ENCODE measurements around the gene TOP1.
A peak's percentile ranks its signal among the peaks of the same experiment; 100 is the strongest.

Gene TOP1

DNA sequence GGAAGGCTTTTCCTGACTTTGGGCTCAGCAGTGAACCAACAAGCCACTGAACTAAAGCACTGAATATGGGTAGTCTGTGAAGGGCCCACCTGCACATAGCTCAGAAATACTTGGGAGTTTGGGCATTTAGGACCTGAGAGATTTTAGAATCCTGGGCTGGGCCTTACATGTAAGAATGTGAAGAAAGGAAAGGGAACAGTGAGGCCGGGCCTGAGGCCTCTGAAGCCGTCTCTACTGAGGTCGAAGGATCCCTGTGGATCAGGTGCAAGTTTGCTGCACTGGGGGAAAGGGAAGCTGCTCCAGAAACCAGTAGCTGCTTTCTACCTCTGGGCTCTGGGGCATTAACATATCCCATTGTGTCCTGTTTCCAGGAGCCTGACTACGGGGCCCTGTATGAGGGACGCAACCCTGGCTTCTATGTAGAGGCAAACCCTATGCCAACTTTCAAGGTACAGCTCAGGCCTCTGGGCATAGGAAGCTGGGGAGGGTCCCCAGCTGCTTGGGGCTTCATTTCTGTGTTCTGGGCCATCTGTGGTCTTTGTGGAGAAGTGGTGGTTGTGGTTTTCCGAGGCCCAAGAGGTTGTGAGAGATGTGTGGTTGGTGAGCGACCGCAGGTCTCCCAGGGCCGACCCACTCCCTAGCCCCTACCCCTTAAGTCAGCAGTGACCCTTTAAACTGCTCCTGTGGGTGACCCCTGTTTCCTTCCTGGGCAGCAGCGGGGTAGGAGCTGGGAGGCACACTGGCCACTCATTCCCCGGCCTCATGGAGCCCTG lies 139.0 kb downstream of the TOP1 start:
- DNase-seq (ENCODE audit: low read depth, low spot score) = no peak

- DNase-seq (ENCODE audit: low read depth, low spot score) = no peak
Measured at GRCh38 chr20:41168281-41169161, 139.9 kb downstream of the TOP1 start.

GRCh38 chr20:41169162-41169690 lies 140.6 kb downstream of the TOP1 start:
- DNase-seq (ENCODE audit: low read depth, low spot score) = no peak

DNA sequence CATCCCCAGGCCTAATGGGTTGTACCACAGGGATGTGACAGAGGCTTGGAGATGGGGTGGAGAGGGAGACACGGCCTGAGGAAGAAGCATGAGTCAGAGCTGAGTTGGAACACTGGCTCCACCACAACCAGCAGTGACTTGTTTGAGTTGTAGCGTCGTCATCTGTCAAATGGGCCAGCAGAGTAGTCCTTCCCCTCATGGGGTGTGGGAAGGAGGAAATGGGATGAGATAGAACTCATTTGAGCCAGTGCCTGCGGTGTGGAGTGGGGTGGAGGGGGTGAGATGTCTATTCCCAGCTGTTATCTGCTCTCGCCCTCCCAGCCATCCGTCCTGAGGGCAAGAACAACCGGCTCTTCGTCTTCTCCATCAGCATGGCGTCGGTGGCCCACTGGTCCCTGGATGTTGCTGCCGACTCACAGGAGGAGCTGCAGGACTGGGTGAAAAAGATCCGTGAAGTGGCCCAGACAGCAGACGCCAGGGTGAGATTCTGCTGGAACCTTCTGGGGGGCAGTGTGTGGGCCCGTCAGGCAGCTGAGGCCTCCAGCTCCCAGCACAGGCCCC lies 141.2 kb downstream of the TOP1 start:
- DNase-seq (ENCODE audit: low read depth, low spot score) = peak; percentile 35

DNA sequence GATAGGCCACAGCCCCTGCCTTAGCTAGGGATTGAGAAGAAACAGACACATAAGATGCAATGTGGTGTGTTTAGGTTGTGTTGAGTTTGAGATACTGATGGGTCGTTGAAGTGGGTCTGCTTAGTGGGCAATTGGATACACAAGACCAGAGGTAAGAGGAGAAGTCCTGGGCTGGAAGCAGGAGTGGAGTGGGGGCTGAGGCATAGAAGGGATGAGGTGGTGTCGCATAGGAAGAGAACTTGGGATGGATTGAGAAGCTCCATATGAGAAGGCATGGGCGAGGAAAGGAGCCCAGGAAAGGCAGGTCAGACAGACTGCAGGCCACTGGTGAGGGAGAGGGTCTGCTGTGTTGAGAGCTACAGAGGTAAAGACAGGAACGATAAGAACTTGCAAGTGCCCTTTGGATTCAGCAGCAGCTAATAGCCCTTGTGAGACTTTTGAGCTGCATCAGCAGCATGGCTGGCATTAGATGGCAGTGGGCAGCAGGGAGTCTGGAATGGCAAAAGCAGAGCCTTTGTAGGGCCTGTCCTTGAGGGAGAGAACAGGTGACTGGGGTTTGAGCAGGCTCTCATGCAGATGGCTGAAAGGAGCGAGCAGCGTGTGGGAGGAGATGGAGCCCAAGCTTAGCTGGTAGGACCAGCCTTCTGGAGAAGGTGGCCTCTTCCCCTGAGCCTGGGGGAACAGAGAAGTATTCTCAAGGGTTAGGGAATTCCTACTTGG lies 141.9 kb downstream of the TOP1 start:
- DNase-seq (ENCODE audit: low read depth, low spot score) = no peak

DNA sequence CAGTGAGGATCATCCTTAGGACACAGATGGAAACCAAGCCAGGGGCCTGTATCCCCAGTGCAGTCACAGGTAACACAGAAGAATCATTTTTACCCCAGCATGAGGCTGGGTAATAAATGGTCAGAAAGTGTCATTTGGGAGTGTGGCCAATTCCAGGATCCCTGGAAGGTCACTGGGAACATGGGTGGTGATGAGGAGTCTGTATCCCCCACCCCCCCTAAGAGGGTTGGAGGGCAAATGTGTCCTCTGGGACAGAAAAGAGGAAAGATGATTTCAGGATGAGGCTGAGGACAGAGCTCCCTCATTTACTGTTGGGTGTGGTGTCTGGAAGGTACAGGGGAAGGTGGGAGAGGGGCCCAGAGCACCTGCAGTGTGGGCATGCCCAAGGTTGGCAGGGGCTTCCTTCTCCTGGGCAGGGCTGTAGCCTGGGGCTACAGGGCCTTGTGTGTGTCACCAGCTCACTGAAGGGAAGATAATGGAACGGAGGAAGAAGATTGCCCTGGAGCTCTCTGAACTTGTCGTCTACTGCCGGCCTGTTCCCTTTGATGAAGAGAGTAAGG lies 143.2 kb downstream of the TOP1 start:
- no peak for DNase-seq (ENCODE audit: low read depth, low spot score)

GRCh38 chr20:41172296-41173140 lies 143.9 kb downstream of the TOP1 start:
- no peak for DNase-seq (ENCODE audit: low read depth, low spot score)

DNA sequence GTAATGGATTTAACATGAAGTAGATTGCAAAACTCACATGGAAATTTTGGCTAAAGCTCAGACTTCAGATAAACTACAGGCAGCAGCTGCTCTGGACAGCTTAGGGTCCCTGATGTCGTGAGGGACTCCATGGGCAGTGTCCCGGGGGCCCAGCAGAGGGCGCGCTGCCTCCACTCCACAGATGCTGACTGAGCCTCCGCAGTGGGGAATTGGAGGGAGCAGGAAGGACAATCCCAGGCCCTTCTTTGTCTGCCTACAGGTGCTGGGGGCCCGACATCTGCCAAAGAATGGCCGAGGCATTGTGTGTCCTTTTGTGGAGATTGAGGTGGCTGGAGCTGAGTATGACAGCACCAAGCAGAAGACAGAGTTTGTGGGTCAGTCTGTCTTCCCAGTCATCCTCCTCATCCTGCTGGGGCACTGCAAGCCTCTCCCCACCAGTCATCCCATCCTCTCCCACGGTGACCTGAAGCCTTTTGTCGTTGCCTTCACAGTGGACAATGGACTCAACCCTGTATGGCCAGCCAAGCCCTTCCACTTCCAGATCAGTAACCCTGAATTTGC lies 144.6 kb downstream of the TOP1 start:
- peak; percentile 87 for DNase-seq (ENCODE audit: low read depth, low spot score)

DNA sequence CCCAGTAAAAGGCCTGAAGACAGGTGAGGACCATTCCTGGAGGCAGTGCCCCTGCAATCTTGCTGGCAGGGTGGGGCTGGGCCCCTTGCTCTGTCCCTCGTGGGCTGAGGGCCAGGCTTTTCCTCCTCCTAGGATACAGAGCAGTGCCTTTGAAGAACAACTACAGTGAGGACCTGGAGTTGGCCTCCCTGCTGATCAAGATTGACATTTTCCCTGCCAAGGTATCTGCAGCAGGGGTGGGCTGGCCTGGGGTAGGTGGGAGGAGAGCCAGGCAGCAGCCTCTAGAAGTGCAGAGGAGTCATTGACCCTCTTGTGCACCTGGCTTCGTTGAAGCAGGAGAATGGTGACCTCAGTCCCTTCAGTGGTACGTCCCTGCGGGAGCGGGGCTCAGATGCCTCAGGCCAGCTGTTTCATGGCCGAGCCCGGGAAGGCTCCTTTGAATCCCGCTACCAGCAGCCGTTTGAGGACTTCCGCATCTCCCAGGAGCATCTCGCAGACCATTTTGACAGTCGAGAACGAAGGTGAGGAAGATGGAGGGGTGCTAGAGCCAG lies 145.2 kb downstream of the TOP1 start:
- DNase-seq (ENCODE audit: low read depth, low spot score) = no peak

Data from astrocyte of the hippocampus (primary cell).